H1 (cell line): ENCODE results near the gene ZC3H18. TPM values are rescaled to one million over a fixed set of nuclear protein-coding genes. Genes with fewer than 3 reads are reported as not detected.

Experiments used
- CTCF ChIA-PET: fragments of 300-600 bp; sonication (Branson Sonifier 250); formaldehyde crosslinking; loops from one replicate; lab custom pipeline; 2021; ENCODE audit not compliant: partially characterized antibody; lab: Charles Lee
- POLR2A ChIA-PET: fragments of 300-600 bp; sonication (Branson Sonifier 250); formaldehyde crosslinking; loops from one replicate; lab custom pipeline; 2021; ENCODE audit warnings: inconsistent platforms; ENCODE audit not compliant: partially characterized antibody; lab: Charles Lee
- DNase-seq, 2 experiments: peaks; one replicate each; pipeline versions ENCODE4 v3.0.0 to v3.0.0-alpha.2; 2010 to 2022; ENCODE audit warnings: low spot score in 2 of 2, low read depth in 1 of 2, mixed read lengths in 1 of 2
- FAIRE-seq: peaks from 2 replicates; lab custom pipeline; 2011; peaks lifted over from hg19 to GRCh38; lab: Jason Lieb, UNC
- H2AFZ ChIP-seq: 2 replicates; pipeline ENCODE4 v1.8.1; 2012; ENCODE audit warnings: low read length, inconsistent platforms
- H2AK5ac ChIP-seq: 2 replicates; pipeline ENCODE4 v1.6.1; 2013; ENCODE audit warnings: low read depth, low read length
- H2BK120ac ChIP-seq: replicated peaks from 2 replicates; pipeline ENCODE3; 2013; ENCODE audit warnings: low read depth, low read length, inconsistent platforms
- H2BK12ac ChIP-seq: 2 replicates; pipeline ENCODE4 v1.6.1; 2013; ENCODE audit warnings: low read depth, low read length
- H2BK15ac ChIP-seq: 2 replicates; pipeline ENCODE4 v1.6.1; 2013; ENCODE audit warnings: low read length
- H2BK20ac ChIP-seq: 2 replicates; pipeline ENCODE4 v1.6.1; 2013; ENCODE audit warnings: low read length
- H2BK5ac ChIP-seq: 2 replicates; pipeline ENCODE4 v1.6.1; 2013; ENCODE audit warnings: low read depth, low read length
- H3K14ac ChIP-seq: 2 replicates; pipeline ENCODE4 v1.6.1; 2013; ENCODE audit warnings: inconsistent platforms; ENCODE audit not compliant: insufficient read length
- H3K18ac ChIP-seq: 2 replicates; pipeline ENCODE4 v1.6.1; 2013; ENCODE audit warnings: low read length; ENCODE audit errors: extremely low read depth
- H3K23ac ChIP-seq: 2 replicates; pipeline ENCODE4 v1.6.1; 2013; ENCODE audit warnings: inconsistent platforms; ENCODE audit not compliant: insufficient read length
- H3K23me2 ChIP-seq: 2 replicates; pipeline ENCODE4 v1.6.1; 2013; ENCODE audit warnings: low read depth, low read length
- H3K27ac ChIP-seq: 2 replicates; pipeline ENCODE4 v1.6.1; 2011; ENCODE audit warnings: low read depth, low read length, inconsistent platforms
- H3K27me3 ChIP-seq, 4 experiments: replicated peaks in 1 of 4; 1 replicate in 1 of 4; 2 replicates in 3 of 4; pipeline versions ENCODE4 v1.6.1 to v1.8.1; 2011 to 2013; ENCODE audit warnings: low read length in 3 of 4, mild to moderate bottlenecking in 3 of 4, inconsistent platforms in 2 of 4, mixed read lengths in 2 of 4, moderate library complexity in 1 of 4; ENCODE audit not compliant: control insufficient read depth in 3 of 4, insufficient read depth in 3 of 4; ENCODE audit errors: extremely low read depth in 1 of 4
- H3K36me3 ChIP-seq, 4 experiments: 2 replicates each; pipeline versions ENCODE4 v1.6.1 to v1.8.1; 2011 to 2013; ENCODE audit warnings: mild to moderate bottlenecking in 4 of 4, low read length in 3 of 4, moderate library complexity in 2 of 4, control low read depth in 1 of 4, inconsistent platforms in 1 of 4; ENCODE audit not compliant: insufficient read depth in 4 of 4, control insufficient read depth in 2 of 4
- H3K4ac ChIP-seq: replicated peaks from 2 replicates; pipeline ENCODE3; 2013; ENCODE audit warnings: low read length, low read depth, mixed read lengths, inconsistent platforms; ENCODE audit not compliant: insufficient read length
- H3K4me1 ChIP-seq, 4 experiments: replicated peaks in 1 of 4; 1 replicate in 1 of 4; 2 replicates in 3 of 4; pipeline versions ENCODE4 v1.6.1 to v1.8.1; 2011 to 2013; ENCODE audit warnings: low read length in 3 of 4, inconsistent platforms in 2 of 4, mixed read lengths in 1 of 4; ENCODE audit not compliant: insufficient read depth in 4 of 4, control insufficient read depth in 3 of 4
- H3K4me2 ChIP-seq, 2 experiments: 2 replicates each; pipeline versions ENCODE4 v1.6.1 to v1.8.1; 2011 to 2013; ENCODE audit warnings: low read depth in 2 of 2, low read length in 2 of 2, control low read depth in 1 of 2, inconsistent platforms in 1 of 2, mild to moderate bottlenecking in 1 of 2; ENCODE audit not compliant: insufficient read depth in 1 of 2
- H3K4me3 ChIP-seq, 4 experiments: fragments of 200-600, 300-600 bp in 1 of 4; sonication (generic), shearing (Covaris generic), sonication (Bioruptor Twin) in 1 of 4; 2 replicates each; pipeline versions ENCODE4 v1.5.1 to v1.8.1; 2011 to 2016; ENCODE audit warnings: low read length in 4 of 4, low read depth in 3 of 4, control low read depth in 2 of 4, inconsistent platforms in 2 of 4, mild to moderate bottlenecking in 2 of 4, mixed read lengths in 1 of 4, moderate library complexity in 1 of 4; ENCODE audit not compliant: insufficient read depth in 2 of 4; ENCODE audit errors: extremely low read depth in 1 of 4
- H3K56ac ChIP-seq: replicated peaks from 2 replicates; pipeline ENCODE3; 2013; ENCODE audit warnings: low read depth, mild to moderate bottlenecking, mixed read lengths, low read length, inconsistent platforms; ENCODE audit not compliant: insufficient read length
- H3K79me1 ChIP-seq: 2 replicates; pipeline ENCODE4 v1.6.1; 2013; ENCODE audit warnings: low read depth, low read length, control low read depth
- H3K79me2 ChIP-seq, 2 experiments: 2 replicates each; pipeline versions ENCODE4 v1.6.1 to v1.8.1; 2012 to 2013; ENCODE audit warnings: low read length in 2 of 2, mild to moderate bottlenecking in 2 of 2, inconsistent platforms in 1 of 2; ENCODE audit not compliant: insufficient read depth in 2 of 2, control insufficient read depth in 1 of 2
- H3K9ac ChIP-seq, 4 experiments: replicated peaks in 1 of 4; 1 replicate in 1 of 4; 2 replicates in 3 of 4; pipeline versions ENCODE4 v1.6.1 to v1.8.1; 2011 to 2013; ENCODE audit warnings: low read depth in 3 of 4, low read length in 3 of 4, control low read depth in 2 of 4, mild to moderate bottlenecking in 2 of 4, moderate library complexity in 2 of 4, inconsistent platforms in 1 of 4; ENCODE audit errors: extremely low read depth in 1 of 4
- H3K9me3 ChIP-seq, 2 experiments: 2 replicates each; pipeline versions ENCODE4 v1.6.1 to v1.8.1; 2012 to 2013; ENCODE audit warnings: mild to moderate bottlenecking in 2 of 2, moderate library complexity in 2 of 2, control low read depth in 1 of 2, inconsistent platforms in 1 of 2, low read depth in 1 of 2, low read length in 1 of 2, mixed read lengths in 1 of 2; ENCODE audit not compliant: insufficient read depth in 2 of 2
- H4K20me1 ChIP-seq, 2 experiments: replicated peaks in 1 of 2; 2 replicates each; pipeline versions ENCODE3 to v1.8.1; 2011 to 2013; ENCODE audit warnings: inconsistent platforms in 2 of 2, low read length in 2 of 2, mild to moderate bottlenecking in 1 of 2; ENCODE audit not compliant: insufficient read depth in 2 of 2, control insufficient read depth in 1 of 2
- H4K5ac ChIP-seq: 2 replicates; pipeline ENCODE4 v1.6.1; 2013; ENCODE audit warnings: low read length, low read depth, mixed read lengths, inconsistent platforms; ENCODE audit not compliant: insufficient read length
- H4K8ac ChIP-seq: 2 replicates; pipeline ENCODE4 v1.8.0; 2013; ENCODE audit warnings: mild to moderate bottlenecking, moderate library complexity, low read length, inconsistent platforms; ENCODE audit not compliant: insufficient read depth; ENCODE audit errors: extremely low read depth
- H4K91ac ChIP-seq: replicated peaks from 2 replicates; pipeline ENCODE3; 2013; ENCODE audit warnings: low read length, mixed read lengths, inconsistent platforms; ENCODE audit not compliant: insufficient read length
- CBX5 ChIP-seq: fragments of 300-800, 300-1000 bp; sonication (generic); IDR thresholded peaks from 2 replicates; pipeline ENCODE4 v1.7.1; 2016; ENCODE audit warnings: antibody characterized with exemption, low read length, low read depth
- EZH2 ChIP-seq: fragments of 200-600 bp; sonication (generic); IDR thresholded peaks from 2 replicates; pipeline ENCODE4 v1.7.1; 2012; ENCODE audit warnings: low read depth, mild to moderate bottlenecking, moderate library complexity, low read length, inconsistent platforms; ENCODE audit not compliant: severe bottlenecking
- NRF1 ChIP-seq: IDR thresholded peaks from 2 replicates; pipeline ENCODE4 v1.6.1; 2011; ENCODE audit warnings: mild to moderate bottlenecking, low read depth, low read length, improper control_type of control experiment
- RFX5 ChIP-seq: IDR thresholded peaks from 2 replicates; pipeline ENCODE4 v1.6.1; 2011; ENCODE audit warnings: low read depth, low read length, improper control_type of control experiment, borderline replicate concordance
- SAP30 ChIP-seq: fragments of 300-600 bp; sonication (generic); IDR thresholded peaks from 2 replicates; pipeline ENCODE4 v1.7.1; 2012; ENCODE audit warnings: low read length, moderate library complexity, mild to moderate bottlenecking, inconsistent platforms; ENCODE audit not compliant: insufficient read depth, insufficient replicate concordance
- TEAD4 ChIP-seq: IDR thresholded peaks from 2 replicates; pipeline ENCODE4 v1.6.1; 2012; ENCODE audit warnings: low read depth, low read length, inconsistent platforms, mixed read lengths
- WGBS, 2 experiments: shearing (Covaris generic) in 1 of 2; methylation state at CpG; one replicate each; pipeline versions ENCODE4 v1.1.6 to v1.1.7; 2013 to 2015; ENCODE audit warnings: low lambda C conversion rate in 2 of 2, mixed read lengths in 2 of 2, inconsistent platforms in 1 of 2, low coverage in 1 of 2, missing lambda C conversion rate in 1 of 2; ENCODE audit not compliant: insufficient replicate concordance in 2 of 2, insufficient coverage in 1 of 2, insufficient read length in 1 of 2; ENCODE audit errors: extremely low coverage in 1 of 2, missing lambda C conversion rate in 1 of 2; 5-methylcytosine and 5-hydroxymethylcytosine counted together
- polyA plus RNA-seq, 7 experiments: library from polyadenylated mRNA; depleted of rRNA in 3 of 7; stranded (reverse) in 5 of 7; unstranded in 2 of 7; fragments of >200 nt in 5 of 7; fragments of 200-250 nt in 2 of 7; gene quantifications; 1 replicate in 5 of 7; 2 replicates in 1 of 7; 4 replicates in 1 of 7; pipeline versions ENCODE4 v1.2.1 to v1.2.3, GENCODE V29; 2011 to 2013; ENCODE audit warnings: missing spikeins in 2 of 7, mixed read lengths in 2 of 7
- total RNA-seq: library from RNA; stranded (reverse); fragmentation: NEBNext Ultra II Directional; extraction: Animal tissue kit (Norgen Biotek cat#: 25700); gene quantifications from 2 replicates; pipeline ENCODE4 v1.2.1, GENCODE V29; 2021

ZC3H18 gene
- total and polyA plus RNA-seq, 2 of the 8 experiments (the other 6 are each of a cell fraction or from before 2014, with no cell fraction given) = 12.1 to 73.2 TPM

DNA sequence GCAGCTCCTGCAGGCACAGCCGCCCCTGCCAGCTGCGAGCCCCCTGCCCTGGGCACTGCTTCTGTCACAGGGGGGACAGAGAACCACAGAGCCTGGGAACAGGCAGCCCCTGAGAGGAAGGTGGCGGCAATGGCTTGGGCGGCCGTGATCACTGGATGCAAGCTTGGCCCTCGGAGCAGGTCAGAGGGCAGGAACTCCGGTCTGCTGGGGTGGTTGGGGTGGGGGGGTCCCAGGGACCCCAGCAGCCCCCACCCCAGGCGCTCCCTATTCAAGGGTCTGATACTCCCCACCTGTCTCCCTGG is 82.5 kb downstream of the ZC3H18 start:
- DNase-seq (no peak), FAIRE-seq (no peak)
- Histone ChIP-seq H3K4ac (no peak overlapping the region), H2BK12ac (no peak overlapping the region), H3K79me1 (peaks cover 6% of the 10 kb centered on the region), H3K23ac (no peak overlapping the region), H3K23me2 (peaks cover 10% of the 10 kb centered on the region; the same call in 1 of the 2 replicates), H3K4me2 (no peak overlapping the region), H2BK15ac (no peak overlapping the region), H2BK120ac (no peak overlapping the region), H3K27ac (no peak overlapping the region), H4K5ac (no peak overlapping the region), H3K14ac (no peak overlapping the region), H4K8ac (no peak overlapping the region), H3K27me3 (no peaks in the 10 kb centered on the region), H3K18ac (no peak overlapping the region), H4K91ac (no peak overlapping the region), H2AK5ac (no peak overlapping the region), H3K56ac (no peak overlapping the region), H2AFZ (no peak overlapping the region), H3K4me1 (peaks cover 0 to 11% (median 7%) of the 10 kb centered on the region in 4 experiments; a peak in 5 of 7 replicates), H2BK5ac (no peak overlapping the region), H3K9me3 (no peaks in the 10 kb centered on the region), H3K36me3 (peaks cover 3 to 29% (median 4%) of the 10 kb centered on the region in 4 experiments; a peak in 7 of 8 replicates), H3K4me3 (no peak overlapping the region), H4K20me1 (peaks cover 0 to 33% of the 10 kb centered on the region in 2 experiments), H2BK20ac (no peak overlapping the region), H3K79me2 (no peaks in the 10 kb centered on the region; a peak in 1 of 4 replicates), H3K9ac (no peak overlapping the region)
- WGBS, 2 experiments = 91% methylated on average over 7 of the region's 8 CpGs; no CpG with 5 or more reads in 1 of the 2 experiments
- POLR2A ChIA-PET = interaction anchor here (1.7 to 3.7 kb wide), 2 partner anchors 11 kb away, joined by 5 to 19 read pairs; partner anchors contain the start of gene MVD
- TF ChIP-seq TEAD4 = no peak
- TF ChIP-seq RFX5 = no peak
- TF ChIP-seq SAP30 = no peak
- no peak for TF ChIP-seq NRF1
- no peak for TF ChIP-seq CBX5
- no peak for TF ChIP-seq EZH2
- CTCF ChIA-PET = interaction anchor here (1.2 kb wide), 1 partner anchor 83 kb away, joined by 3 read pairs; no protein-coding TSS in a partner anchor
